GM18519 (cell line): Measurements from ENCODE around the gene APC2.
"Not testable (repeated sequence)": the region's sequence is repeated elsewhere in the genome, so short reads cannot be mapped to it uniquely, and the experiment has no call there.

Experiments
- ATAC-seq: cut with Tn5 transposase; IDR thresholded peaks from one replicate; pipeline ENCODE4 v1.9.1; 2021; ENCODE audit warnings: mild to moderate bottlenecking, moderate library complexity; ENCODE audit not compliant: unreplicated experiment, low FRiP score

Gene APC2

GRCh38 chr19:1475751-1476437, 26.0 kb downstream of the APC2 start:
- ATAC-seq, result no peak

GRCh38 chr19:1477056-1477455, 27.1 kb downstream of the APC2 start:
- ATAC-seq, result not testable (repeated sequence)

- peak; percentile 64 for ATAC-seq
Observed at GRCh38 chr19:1478934-1479707, 29.2 kb downstream of the APC2 start, which contains the start of gene C19orf25. Gene C19orf25, minus strand, starts transcription at chr19:1479215. Its CDS starts 312 bp downstream, at chr19:1478903.

- ATAC-seq, result no peak
Observed at GRCh38 chr19:1481224-1481892, 31.4 kb downstream of the APC2 start.

GRCh38 chr19:1481893-1482360, 32.0 kb downstream of the APC2 start:
- no peak for ATAC-seq

- no peak for ATAC-seq
Observed at GRCh38 chr19:1482361-1483130, 32.6 kb downstream of the APC2 start.

- ATAC-seq, result no peak
Observed at GRCh38 chr19:1483131-1483978, 33.4 kb downstream of the APC2 start.

GRCh38 chr19:1483979-1484428, 34.1 kb downstream of the APC2 start:
- ATAC-seq, result no peak

- no peak for ATAC-seq
Observed at GRCh38 chr19:1486720-1487575, 37.0 kb downstream of the APC2 start.

GRCh38 chr19:1487576-1488281, 37.8 kb downstream of the APC2 start:
- ATAC-seq, result no peak

- ATAC-seq, result no peak
Observed at GRCh38 chr19:1488282-1488601, 38.3 kb downstream of the APC2 start.

- no peak for ATAC-seq
Observed at GRCh38 chr19:1489463-1490310, 39.8 kb downstream of the APC2 start.

- peak; percentile 77 for ATAC-seq
Observed at GRCh38 chr19:1490311-1491113, 40.6 kb downstream of the APC2 start, which contains the start of gene PCSK4. Gene PCSK4, minus strand, starts transcription at chr19:1490350. Its CDS starts 4 bp downstream, at chr19:1490346.

GRCh38 chr19:1491114-1491848, 41.4 kb downstream of the APC2 start, which contains the start of gene REEP6:
Gene REEP6, plus strand, starts transcription at chr19:1491181. Its CDS starts 89 bp downstream, at chr19:1491270.
- ATAC-seq, result no peak

GRCh38 chr19:1491849-1492170, 41.9 kb downstream of the APC2 start:
- ATAC-seq, result no peak
